Right lobe of liver (tissue), 4 donors: ENCODE measurements around the gene TRPM3.

ENCODE experiments used
- CTCF ChIP-seq, 4 donors: fragments of 200-600 bp in 3 of 4; fragments of 450-650 bp in 1 of 4; IDR thresholded peaks; one replicate each; pipeline versions ENCODE4 v1.5.1 to v1.8.0; 2016 to 2022; ENCODE audit warnings: antibody characterized with exemption in 4 of 4, mild to moderate bottlenecking in 2 of 4
- POLR2A ChIP-seq: fragments of 450-650 bp; IDR thresholded peaks from one replicate; pipeline ENCODE4 v1.6.1; 2017; ENCODE audit warnings: antibody characterized with exemption, mild to moderate bottlenecking
- donor health status: DM: no; HTN: no; CAD: no.
- donor health status: DM: no; HTN: no; CAD: no.
- donor health status: DM: no; HTN: yes; CAD: no.

- no peak for TF ChIP-seq CTCF (IDR thresholded peaks at IDR 0.05)
- no peak for TF ChIP-seq POLR2A
Measured at GRCh38 chr9:70883963-70884793, 237.2 kb downstream of the TRPM3 start.
